RWPE1 (cell line): ENCODE results near the gene TMEM203.

ENCODE experiments used
- CTCF ChIA-PET: fragments of 350-600 bp; sonication (Branson Sonifier 250); formaldehyde crosslinking; extraction: SDS; loops from one replicate; lab custom pipeline; 2021; lab: Yijun Ruan, JAX
- POLR2A ChIA-PET: fragments of 400-600 bp; formaldehyde crosslinking; extraction: SDS; loops from one replicate; lab custom pipeline; 2020; ENCODE audit warnings: antibody characterized with exemption; ENCODE audit not compliant: low non-redundant PET; lab: Yijun Ruan, JAX
- DNase-seq: peaks from one replicate; pipeline ENCODE4 v3.0.0; 2012; ENCODE audit warnings: low spot score
- H3K27ac ChIP-seq: fragments of 450-650 bp; 2 replicates; pipeline ENCODE4 v1.5.1; 2017
- CTCF ChIP-seq: fragments of 450-650 bp; conservative IDR thresholded peaks from 2 replicates; pipeline ENCODE4 v1.5.1; 2017; ENCODE audit warnings: low read depth, mild to moderate bottlenecking

Gene TMEM203

GRCh38 chr9:137205126-137206069, at the start of gene TMEM203, which contains the start of gene NDOR1:
TMEM203 (minus strand) TSS chr9:137205648; CDS start chr9:137205414, 234 bp downstream.
NDOR1 (plus strand) TSS chr9:137205700; CDS start chr9:137205778, 78 bp downstream.
- CTCF ChIA-PET: interaction anchor here (1.6 to 2.5 kb wide), 3 partner anchors 16 to 22 kb away, joined by 3 to 10 read pairs (median 5); partner anchors contain the start of gene RNF224

GRCh38 chr9:137254624-137255447, 49.4 kb upstream of the TMEM203 start, which contains the start of gene NELFB:
NELFB (plus strand) TSS chr9:137255327.
- peak within 1 kb of the TSS; percentile 84 for H3K27ac ChIP-seq
- peak; percentile 100 for DNase-seq
- ChIA-PET POLR2A (interaction anchor here (0.5 to 2.5 kb wide), 8 partner anchors 10 to 66 kb away, joined by 3 to 9 read pairs (median 5); partner anchors contain the start of genes NRARP, TOR4A and TUBB4B), CTCF (interaction anchor here (0.6 to 2.3 kb wide), 5 partner anchors 12 to 226 kb away, joined by 3 to 15 read pairs (median 4); no protein-coding TSS in a partner anchor)
- no peak for TF ChIP-seq CTCF

More at GRCh38 chr9:137205126-137206069, at the start of gene TMEM203, which contains the start of gene NDOR1:
- peak; percentile 96 for DNase-seq
- POLR2A ChIA-PET: interaction anchor here (0.6 to 1.3 kb wide), 7 partner anchors 8 to 159 kb away, joined by 3 to 5 read pairs (median 3); partner anchors contain the start of genes NPDC1, SSNA1 and TMEM210
- no peak for TF ChIP-seq CTCF
- peak within 1 kb of the TSS; percentile 80 for H3K27ac ChIP-seq

- CTCF ChIA-PET: interaction anchor here (0.6 to 2.3 kb wide), 6 partner anchors 11 to 141 kb away, joined by 3 to 15 read pairs (median 4); no protein-coding TSS in a partner anchor
Measured at GRCh38 chr9:137253717-137254623, 48.5 kb upstream of the TMEM203 start.

GRCh38 chr9:137252555-137253506, 47.4 kb upstream of the TMEM203 start:
- no peak for DNase-seq
- CTCF ChIA-PET: interaction anchor here (0.5 to 2.3 kb wide), 4 partner anchors 10 to 261 kb away, joined by 4 to 15 read pairs (median 7); partner anchors contain the start of gene PAXX
- TF ChIP-seq CTCF: no peak
- peak overlapping the region; percentile 84 for H3K27ac ChIP-seq
- POLR2A ChIA-PET: interaction anchor here (0.6 to 2.5 kb wide), 5 partner anchors 9 to 21 kb away, joined by 3 to 9 read pairs (median 7); partner anchors contain the start of gene TUBB4B

More at GRCh38 chr9:137253717-137254623, 48.5 kb upstream of the TMEM203 start:
- no peak for TF ChIP-seq CTCF
- POLR2A ChIA-PET: interaction anchor here (0.7 to 2.5 kb wide), 7 partner anchors 10 to 65 kb away, joined by 3 to 9 read pairs (median 3); partner anchors contain the start of genes NRARP, TOR4A and TUBB4B
- DNase-seq: no peak
- H3K27ac ChIP-seq: peak overlapping the region; percentile 84
